Ascending aorta (tissue), 2 donors: Measurements from ENCODE around the gene HTR3B. TPM values are rescaled to one million over a fixed set of nuclear protein-coding genes. Genes with fewer than 3 reads are reported as not detected.
A peak's percentile ranks its signal among the peaks of the same experiment; 100 is the strongest.

Experiments
- DNase-seq, 2 donors: peaks; one replicate each; pipeline ENCODE4 v3.0.0-alpha.2; 2019; ENCODE audit warnings: low spot score in 2 of 2
- H3K27ac ChIP-seq, 2 donors: fragments of 200-600 bp; sonication (generic); one replicate each; pipeline ENCODE4 v1.5.1; 2016 to 2017; ENCODE audit warnings: mild to moderate bottlenecking in 1 of 2
- H3K27me3 ChIP-seq: fragments of 200-600 bp; sonication (generic); one replicate; pipeline ENCODE4 v1.5.1; 2017
- H3K36me3 ChIP-seq, 2 donors: fragments of 200-600 bp; sonication (generic); one replicate each; pipeline ENCODE4 v1.5.1; 2016
- H3K4me1 ChIP-seq, 2 donors: fragments of 200-600 bp; sonication (generic); one replicate each; pipeline ENCODE4 v1.5.1; 2016 to 2017; ENCODE audit warnings: mild to moderate bottlenecking in 1 of 2
- H3K4me3 ChIP-seq, 2 donors: fragments of 200-600 bp; sonication (generic); one replicate each; pipeline ENCODE4 v1.5.1; 2016 to 2017; ENCODE audit warnings: mild to moderate bottlenecking in 1 of 2
- H3K9me3 ChIP-seq, 2 donors: fragments of 200-600 bp; sonication (generic); one replicate each; pipeline ENCODE4 v1.5.1; 2016
- intact Hi-C: fragments of 100-400 bp; cut with DNase I; formaldehyde crosslinking; loops from one replicate; pipeline ENCODE4 v1.15.1; 2023
- total RNA-seq: library from RNA; depleted of rRNA; stranded (reverse); fragments of >200 nt; gene quantifications from one replicate; pipeline ENCODE4 v1.1.0, GENCODE V29; 2016
- TF ChIP-seq, protein P1 (sequence below), 3 experiments: fragments of 200-600 bp in 2 of 3; fragments of 450-650 bp in 1 of 3; sonication (generic) in 2 of 3; IDR thresholded peaks; one replicate each; pipeline ENCODE4 v1.5.1; 2016 to 2019; ENCODE audit warnings: antibody characterized with exemption in 3 of 3, mild to moderate bottlenecking in 1 of 3, moderate library complexity in 1 of 3

Gene HTR3B
- total RNA-seq, 1 donor from 2014 or later = not detected

DNA sequence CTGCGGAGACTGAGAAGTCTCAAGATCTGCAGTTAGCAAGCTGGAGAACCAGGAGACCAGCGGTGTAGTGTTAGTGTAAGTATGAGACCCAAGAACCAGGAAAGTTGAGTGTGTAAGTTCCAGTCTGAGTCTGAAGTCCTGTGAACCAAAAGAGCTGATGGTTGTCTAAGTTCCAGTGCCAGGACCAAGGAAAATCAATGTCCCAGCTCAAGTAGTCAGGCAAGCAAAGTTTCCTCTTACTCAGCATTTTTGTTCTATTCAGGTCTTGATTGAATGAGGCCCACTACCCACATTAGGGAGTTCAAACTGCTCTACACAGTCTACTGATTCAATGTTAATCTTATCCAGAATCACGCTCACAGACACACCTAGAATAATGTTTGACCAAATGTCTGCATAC is 40.2 kb upstream of the HTR3B start:
- Histone ChIP-seq H3K27ac (no peak overlapping the region), H3K9me3 (no peaks in the 10 kb centered on the region), H3K27me3 (no peaks in the 10 kb centered on the region), H3K36me3 (no peaks in the 10 kb centered on the region), H3K4me1 (no peaks in the 10 kb centered on the region), H3K4me3 (no peak overlapping the region)
- TF ChIP-seq, protein P1, sequence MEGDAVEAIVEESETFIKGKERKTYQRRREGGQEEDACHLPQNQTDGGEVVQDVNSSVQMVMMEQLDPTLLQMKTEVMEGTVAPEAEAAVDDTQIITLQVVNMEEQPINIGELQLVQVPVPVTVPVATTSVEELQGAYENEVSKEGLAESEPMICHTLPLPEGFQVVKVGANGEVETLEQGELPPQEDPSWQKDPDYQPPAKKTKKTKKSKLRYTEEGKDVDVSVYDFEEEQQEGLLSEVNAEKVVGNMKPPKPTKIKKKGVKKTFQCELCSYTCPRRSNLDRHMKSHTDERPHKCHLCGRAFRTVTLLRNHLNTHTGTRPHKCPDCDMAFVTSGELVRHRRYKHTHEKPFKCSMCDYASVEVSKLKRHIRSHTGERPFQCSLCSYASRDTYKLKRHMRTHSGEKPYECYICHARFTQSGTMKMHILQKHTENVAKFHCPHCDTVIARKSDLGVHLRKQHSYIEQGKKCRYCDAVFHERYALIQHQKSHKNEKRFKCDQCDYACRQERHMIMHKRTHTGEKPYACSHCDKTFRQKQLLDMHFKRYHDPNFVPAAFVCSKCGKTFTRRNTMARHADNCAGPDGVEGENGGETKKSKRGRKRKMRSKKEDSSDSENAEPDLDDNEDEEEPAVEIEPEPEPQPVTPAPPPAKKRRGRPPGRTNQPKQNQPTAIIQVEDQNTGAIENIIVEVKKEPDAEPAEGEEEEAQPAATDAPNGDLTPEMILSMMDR (IDR thresholded peaks at IDR 0.05) = no peak
- no peak for DNase-seq
- intact Hi-C loops = no loop called here

DNA sequence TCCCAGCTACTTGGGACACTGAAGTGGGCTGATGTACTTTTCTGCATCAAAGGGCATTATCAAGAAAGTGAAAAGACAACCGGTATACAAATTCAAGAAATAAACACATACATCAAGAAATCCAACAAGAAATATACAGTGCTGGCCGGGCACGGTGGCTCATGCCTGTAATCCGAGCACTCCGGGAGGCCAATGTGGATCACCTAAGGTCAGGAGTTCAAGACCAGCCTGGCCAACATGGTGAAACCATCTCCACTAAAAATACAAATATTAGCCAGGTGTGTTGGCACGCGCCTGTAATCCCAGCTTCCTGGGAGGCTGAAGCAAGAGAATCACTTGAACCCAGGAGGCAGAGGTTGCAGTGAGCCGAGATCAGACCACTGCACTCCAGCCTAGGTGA is 38.7 kb upstream of the HTR3B start:
- TF ChIP-seq, protein P1 (IDR thresholded peaks at IDR 0.05) = no peak

DNA sequence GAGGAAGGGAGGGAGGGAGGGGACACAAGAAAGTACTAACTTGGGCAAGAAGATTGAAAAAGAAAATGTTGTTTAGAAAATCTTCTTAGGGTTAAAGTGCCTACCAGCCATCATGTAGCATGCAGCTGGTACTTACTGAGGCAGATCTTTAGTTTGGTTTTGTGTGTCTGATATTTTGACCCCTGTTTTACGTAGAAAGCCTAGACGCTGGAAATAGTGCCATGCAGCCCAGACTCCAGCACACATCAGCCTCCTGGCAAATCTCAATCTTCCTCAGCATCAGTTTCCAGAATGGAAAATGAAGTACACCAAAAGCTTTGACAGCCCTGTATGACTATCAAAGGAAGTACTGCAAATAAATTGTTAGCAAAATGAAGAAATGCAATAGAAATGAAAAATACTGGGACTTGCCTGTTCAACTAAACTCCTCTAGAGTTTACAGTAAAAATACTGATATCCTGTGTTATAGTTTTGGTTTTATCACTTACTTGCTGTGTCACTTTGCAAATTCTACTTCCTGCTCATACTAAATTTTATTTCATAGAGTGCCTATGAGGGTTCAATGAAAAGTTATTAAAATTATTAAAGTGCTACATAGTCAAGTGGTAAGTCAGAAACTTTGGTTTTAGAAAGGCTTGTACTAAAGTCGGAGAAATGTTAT is 36.6 kb upstream of the HTR3B start:
- no peaks in the 10 kb centered on the region for H3K27me3 ChIP-seq
- no peaks in the 10 kb centered on the region for H3K36me3 ChIP-seq
- intact Hi-C loops = no loop called here
- no peak overlapping the region for H3K27ac ChIP-seq
- no peak for DNase-seq
- H3K4me3 ChIP-seq = no peak overlapping the region
- H3K9me3 ChIP-seq = no peaks in the 10 kb centered on the region
- TF ChIP-seq, protein P1 (IDR thresholded peaks at IDR 0.05) = no peak
- peaks cover 0 to 3% of the 10 kb centered on the region in 2 donors for H3K4me1 ChIP-seq

More for the DNA sequence above, 38.7 kb upstream of the HTR3B start:
- H3K27me3 ChIP-seq = no peaks in the 10 kb centered on the region
- intact Hi-C loops = no loop called here
- H3K9me3 ChIP-seq = no peaks in the 10 kb centered on the region
- H3K4me3 ChIP-seq = no peak overlapping the region
- no peak overlapping the region for H3K27ac ChIP-seq
- H3K4me1 ChIP-seq = no peaks in the 10 kb centered on the region
- H3K36me3 ChIP-seq = no peaks in the 10 kb centered on the region
- DNase-seq = no peak

DNA sequence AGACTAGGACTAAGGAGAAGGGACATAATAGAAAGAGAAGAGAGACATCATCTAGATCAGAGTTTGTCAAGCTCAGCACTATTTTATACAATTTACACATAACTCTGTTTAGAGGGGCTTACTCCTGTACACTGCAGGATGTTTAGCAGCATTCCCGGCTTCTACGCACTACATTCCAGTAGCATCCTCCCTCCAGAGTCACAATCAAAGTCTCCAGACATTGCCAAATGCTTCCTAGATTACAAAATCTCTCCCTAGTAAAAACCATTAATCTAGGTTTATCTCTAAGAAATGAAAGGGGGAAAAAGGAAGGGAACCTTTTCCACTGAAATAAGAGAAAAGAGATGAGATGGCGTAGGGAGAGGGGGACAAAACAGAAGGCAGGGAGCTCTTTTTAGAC is 33.3 kb upstream of the HTR3B start:
- intact Hi-C loops = loop anchor here (10.0 kb wide), 1 partner anchor 1633 kb away; the partner anchor contains the start of gene CADM1
- Histone ChIP-seq H3K4me3 (no peak overlapping the region), H3K27me3 (no peaks in the 10 kb centered on the region), H3K27ac (no peak overlapping the region), H3K4me1 (peaks cover 0 to 18% of the 10 kb centered on the region in 2 donors), H3K9me3 (no peaks in the 10 kb centered on the region), H3K36me3 (no peaks in the 10 kb centered on the region)
- TF ChIP-seq, protein P1 (IDR thresholded peaks at IDR 0.05) = no peak
- DNase-seq = no peak

DNA sequence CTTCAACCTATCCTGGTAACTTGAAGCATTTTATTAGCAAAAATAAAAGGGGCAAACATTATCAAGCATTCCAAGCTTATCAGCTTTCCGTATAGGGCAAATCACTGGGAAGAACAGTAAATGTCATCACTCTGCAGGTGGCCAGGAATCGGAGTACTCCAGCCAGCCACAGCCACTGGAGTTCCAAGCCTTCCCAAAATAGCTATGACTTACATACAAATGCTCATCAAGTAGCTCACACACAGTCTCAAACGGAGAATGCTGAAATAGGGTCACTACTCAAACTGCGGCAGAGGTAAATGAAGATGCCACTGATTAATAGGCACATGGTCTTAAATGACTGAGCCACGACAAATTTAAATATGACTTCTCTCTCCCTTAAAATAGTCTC is 31.4 kb upstream of the HTR3B start:
- TF ChIP-seq, protein P1 (IDR thresholded peaks at IDR 0.05) = no peak
- peaks cover 0 to 18% of the 10 kb centered on the region in 2 donors for H3K4me1 ChIP-seq
- no peaks in the 10 kb centered on the region for H3K9me3 ChIP-seq
- no peak for DNase-seq
- peak overlapping the region; percentile 13 to 87 for H3K4me3 ChIP-seq
- H3K27me3 ChIP-seq = no peaks in the 10 kb centered on the region
- intact Hi-C loops = loop anchor here (10.0 kb wide), 1 partner anchor 1632 kb away; the partner anchor contains the start of gene CADM1
- H3K36me3 ChIP-seq = no peaks in the 10 kb centered on the region
- H3K27ac ChIP-seq = peak overlapping the region; percentile 10 to 44
